CD4-positive, alpha-beta T cell (primary cell): ENCODE measurements around the gene SCIN. TPM values are rescaled to one million over a fixed set of nuclear protein-coding genes. Genes with fewer than 3 reads are reported as not detected.
"Not testable (repeated sequence)": the region's sequence is repeated elsewhere in the genome, so short reads cannot be mapped to it uniquely, and the experiment has no call there.

Source experiments
- ATAC-seq: fragments of 200-7000 bp; cut with Tn5 transposase; one replicate; pipeline ENCODE4 v1.10.0; 2022; ENCODE audit warnings: mild to moderate bottlenecking; ENCODE audit not compliant: poor library complexity
- CTCF ChIA-PET: fragments of 350-600 bp; sonication (Branson Sonifier 250); formaldehyde crosslinking; loops from one replicate; lab custom pipeline; 2021; ENCODE audit warnings: antibody characterized with exemption, inconsistent platforms; lab: Charles Lee
- POLR2A ChIA-PET: fragments of 350-600 bp; sonication (Branson Sonifier 250); formaldehyde crosslinking; loops from one replicate; lab custom pipeline; 2021; ENCODE audit warnings: antibody characterized with exemption, inconsistent platforms; lab: Charles Lee
- DNase-seq, 14 experiments: peaks; one replicate each; pipeline ENCODE4 v3.0.0-alpha.2; 2013 to 2020; ENCODE audit warnings: mixed read lengths in 2 of 14
- H3K27ac ChIP-seq, 2 donors: one replicate each; pipeline versions ENCODE4 v1.5.1 to v1.7.0; 2013; ENCODE audit warnings: low read length in 2 of 2, low read depth in 1 of 2, mild to moderate bottlenecking in 1 of 2
- H3K27me3 ChIP-seq, 2 experiments: 1 replicate in 1 of 2; 2 replicates in 1 of 2; pipeline versions ENCODE4 v1.6.1 to v1.7.0; 2013; ENCODE audit warnings: low read length in 2 of 2, control low read depth in 1 of 2, mild to moderate bottlenecking in 1 of 2, moderate library complexity in 1 of 2; ENCODE audit not compliant: insufficient read depth in 2 of 2, control insufficient read depth in 1 of 2
- H3K36me3 ChIP-seq: one replicate; pipeline ENCODE4 v1.6.1; 2013; ENCODE audit warnings: low read length, control low read depth; ENCODE audit not compliant: insufficient read depth
- H3K4me1 ChIP-seq: one replicate; pipeline ENCODE4 v1.6.1; 2013; ENCODE audit warnings: low read length, control low read depth; ENCODE audit not compliant: insufficient read depth
- H3K4me3 ChIP-seq: one replicate; pipeline ENCODE4 v1.5.1; 2013; ENCODE audit warnings: mild to moderate bottlenecking, low read length, moderate library complexity
- H3K9me3 ChIP-seq, 2 experiments: 1 replicate in 1 of 2; 2 replicates in 1 of 2; pipeline versions ENCODE4 v1.6.1 to v1.7.0; 2013; ENCODE audit warnings: low read length in 2 of 2, mild to moderate bottlenecking in 2 of 2, control low read depth in 1 of 2, moderate library complexity in 1 of 2; ENCODE audit not compliant: control insufficient read depth in 1 of 2, insufficient read depth in 1 of 2
- H3K27ac Mint-ChIP-seq: one replicate; pipeline ENCODE4 v1.8.0; 2020; ENCODE audit warnings: mixed read lengths
- H3K27me3 Mint-ChIP-seq: one replicate; pipeline ENCODE4 v1.8.0; 2021; ENCODE audit warnings: mixed read lengths
- H3K36me3 Mint-ChIP-seq: one replicate; pipeline ENCODE4 v1.8.0; 2021; ENCODE audit warnings: low read depth, mixed read lengths
- H3K4me1 Mint-ChIP-seq: one replicate; pipeline ENCODE4 v1.8.0; 2021; ENCODE audit warnings: low read depth, mixed read lengths
- H3K4me3 Mint-ChIP-seq: one replicate; pipeline ENCODE4 v1.8.0; 2020; ENCODE audit warnings: mild to moderate bottlenecking, mixed read lengths
- H3K9me3 Mint-ChIP-seq: one replicate; pipeline ENCODE4 v1.8.0; 2020; ENCODE audit warnings: mixed read lengths
- CTCF ChIP-seq: fragments of 200-600 bp; IDR thresholded peaks from one replicate; pipeline ENCODE4 v1.8.0; 2022; ENCODE audit warnings: antibody characterized with exemption, mild to moderate bottlenecking
- intact Hi-C, 2 experiments: fragments of 100-400 bp; cut with DNase I in 1 of 2; cut with micrococcal nuclease in 1 of 2; formaldehyde crosslinking; loops; one replicate each; pipeline versions ENCODE4 v1.15.1 to v1.9.0; 2023 to 2025; cut with DNase I, micrococcal nuclease
- polyA plus RNA-seq, 2 donors: library from polyadenylated mRNA; unstranded; fragments of 120-200 nt; gene quantifications; one replicate each; pipeline ENCODE4 v1.2.1, GENCODE V29; 2013
- total RNA-seq, 174 experiments: library from RNA in 2 of 174; stranded (reverse) in 2 of 174; gene quantifications; one replicate each; pipeline ENCODE4 v1.2.3 and lab custom pipeline; 2021 to 2026

SCIN gene
- under 1 TPM in 1 of 2 experiments, not detected in 1; 0.08 TPM for total RNA-seq
- polyA plus RNA-seq (2013, experiment 1 of 2): 0.18 TPM
- 0.11 TPM for polyA plus RNA-seq (2013, experiment 2 of 2)
- 0 to 1.7 (median 0.27) reads per million in 172 experiments for total RNA-seq (lab: John Stamatoyannopoulos, UW)

DNA sequence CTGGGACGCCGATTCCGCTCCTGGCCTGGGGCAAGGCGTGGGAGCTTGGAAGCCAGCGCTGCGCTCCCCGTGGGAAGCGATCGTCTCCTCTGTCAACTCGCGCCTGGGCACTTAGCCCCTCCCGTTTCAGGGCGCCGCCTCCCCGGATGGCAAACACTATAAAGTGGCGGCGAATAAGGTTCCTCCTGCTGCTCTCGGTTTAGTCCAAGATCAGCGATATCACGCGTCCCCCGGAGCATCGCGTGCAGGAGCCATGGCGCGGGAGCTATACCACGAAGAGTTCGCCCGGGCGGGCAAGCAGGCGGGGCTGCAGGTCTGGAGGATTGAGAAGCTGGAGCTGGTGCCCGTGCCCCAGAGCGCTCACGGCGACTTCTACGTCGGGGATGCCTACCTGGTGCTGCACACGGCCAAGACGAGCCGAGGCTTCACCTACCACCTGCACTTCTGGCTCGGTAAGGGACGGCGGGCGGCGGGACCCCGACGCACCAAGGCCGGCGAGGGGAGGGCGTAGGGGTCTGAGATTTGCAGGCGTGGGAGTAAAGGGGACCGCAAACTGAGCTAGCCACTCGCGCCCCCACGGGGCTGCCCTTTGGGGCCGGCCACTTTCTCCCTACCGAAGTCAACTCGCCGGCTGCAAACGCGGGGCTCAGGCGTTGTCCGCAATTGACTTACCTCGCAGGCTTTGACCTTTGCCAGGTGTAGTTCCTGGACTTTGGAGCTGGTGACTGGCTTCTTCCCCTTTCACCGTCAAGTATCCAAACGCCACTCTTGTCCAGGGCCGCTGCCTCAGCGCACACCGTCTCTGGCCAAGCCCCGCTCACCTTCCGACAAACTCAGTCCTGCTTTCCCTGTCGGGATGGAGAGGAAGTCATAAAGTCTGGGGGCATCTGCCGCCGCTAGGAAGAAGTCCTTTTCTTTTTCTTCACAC lies at the start of gene SCIN:
SCIN (plus strand) TSS at position 187 of the 928 bp plus-strand sequence; CDS start at position 254, 67 bp downstream.
- DNase-seq: peak in 5 of 14 experiments; percentile 5 to 58 (median 24)
- Mint-ChIP-seq H3K36me3 (no peaks in the 10 kb centered on the region), H3K27ac (no peak within 1 kb of the TSS), H3K4me3 (peak within 1 kb of the TSS; percentile 88), H3K4me1 (peaks cover 11% of the 10 kb centered on the region), H3K27me3 (peaks cover 58% of the 10 kb centered on the region), H3K9me3 (no peaks in the 10 kb centered on the region)
- peaks cover 0 to 10% of the 10 kb centered on the region in 2 experiments for H3K9me3 ChIP-seq
- H3K27me3 ChIP-seq: peaks cover 24 to 39% of the 10 kb centered on the region in 2 experiments
- intact Hi-C loops: no loop called here
- no peaks in the 10 kb centered on the region for H3K36me3 ChIP-seq
- no peak within 1 kb of the TSS for H3K27ac ChIP-seq
- peak; percentile 66 for ATAC-seq
- POLR2A ChIA-PET: interaction anchor here (0.8 kb wide), 1 partner anchor 117 kb away, joined by 3 read pairs; the partner anchor contains the start of gene ARL4A
- CTCF ChIA-PET: no interaction called here
- peak within 1 kb of the TSS; percentile 49 for H3K4me3 ChIP-seq
- peaks cover 19% of the 10 kb centered on the region for H3K4me1 ChIP-seq
- no peak for TF ChIP-seq CTCF

DNA sequence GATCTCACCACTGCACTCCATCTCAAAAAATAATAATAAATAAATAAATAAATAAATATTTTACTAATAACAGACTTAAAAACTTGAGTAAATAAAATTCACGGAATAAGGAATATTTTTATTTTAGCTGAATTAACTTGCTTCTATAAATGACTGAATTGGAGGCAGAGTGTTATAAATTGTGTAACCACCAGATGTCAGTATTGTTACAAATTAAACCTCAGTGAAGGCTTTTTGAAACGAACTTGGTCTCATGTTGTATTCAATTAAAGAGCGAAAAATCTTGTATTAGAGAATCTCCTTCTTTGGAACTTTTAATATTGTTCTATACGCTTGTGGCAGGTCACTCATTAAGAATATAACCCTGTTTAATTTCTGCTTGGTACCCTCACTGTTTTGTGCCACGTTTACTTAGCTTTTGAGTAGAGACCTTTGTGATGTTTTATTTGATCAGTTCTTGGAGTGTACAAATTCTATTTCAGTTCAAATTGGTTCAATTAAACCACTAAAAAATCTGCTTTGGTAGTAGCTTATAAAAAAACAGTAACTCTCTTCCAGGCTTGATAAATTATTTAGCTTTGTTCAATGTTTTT lies 45.6 kb upstream of the SCIN start:
- Histone ChIP-seq H3K4me1 (no peaks in the 10 kb centered on the region), H3K27me3 (peaks cover 0 to 12% of the 10 kb centered on the region in 2 experiments), H3K4me3 (no peak overlapping the region), H3K27ac (no peak overlapping the region), H3K9me3 (no peaks in the 10 kb centered on the region), H3K36me3 (no peaks in the 10 kb centered on the region)
- peak in 3 of 14 experiments; percentile 43 to 60 (median 54) for DNase-seq
- peak; percentile 80 for TF ChIP-seq CTCF
- intact Hi-C loops: loop anchor here (2.0 to 10.0 kb wide), 4 partner anchors 160 to 1932 kb away; partner anchors contain the start of gene ARL4A (in 2 of the 2)
- POLR2A ChIA-PET: no interaction called here
- H3K27ac Mint-ChIP-seq: no peak overlapping the region
- no peaks in the 10 kb centered on the region for H3K9me3 Mint-ChIP-seq
- CTCF ChIA-PET: interaction anchor here (0.9 to 1.2 kb wide), 4 partner anchors 8 to 737 kb away, joined by 3 to 5 read pairs (median 4); no protein-coding TSS in a partner anchor
- H3K36me3 Mint-ChIP-seq: no peaks in the 10 kb centered on the region
- ATAC-seq: no peak
- H3K4me3 Mint-ChIP-seq: no peak overlapping the region
- H3K27me3 Mint-ChIP-seq: peaks cover 38% of the 10 kb centered on the region
- H3K4me1 Mint-ChIP-seq: no peaks in the 10 kb centered on the region

- intact Hi-C loops: loop anchor here (5.0 to 10.0 kb wide), 3 partner anchors 158 to 1931 kb away; partner anchors contain the start of gene ARL4A (in 2 of the 2)
- not testable (repeated sequence) for H3K27ac Mint-ChIP-seq
- CTCF ChIA-PET: interaction anchor here (1.2 kb wide), 1 partner anchor 97 kb away, joined by 3 read pairs; no protein-coding TSS in a partner anchor
These were observed 43.8 kb upstream of the SCIN start for GRCh38 chr7:12526693-12527092.

DNA sequence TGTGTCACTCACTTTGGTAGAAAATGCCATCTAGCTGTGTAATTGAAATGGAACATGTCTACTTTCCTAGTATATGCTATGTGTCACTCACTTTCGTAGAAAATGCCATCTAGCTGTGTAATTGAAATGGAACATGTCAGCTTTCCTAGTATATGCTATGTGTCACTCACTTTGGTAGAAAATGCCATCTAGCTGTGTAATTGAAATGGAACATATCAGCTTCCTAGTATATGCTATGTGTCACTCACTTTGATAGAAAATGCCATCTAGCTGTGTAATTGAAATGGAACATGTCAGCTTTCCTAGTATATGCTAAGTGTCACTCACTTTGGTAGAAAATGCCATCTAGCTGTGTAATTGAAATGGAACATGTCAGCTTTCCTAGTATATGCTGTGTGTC lies 42.9 kb upstream of the SCIN start:
- H3K36me3 ChIP-seq, H3K4me1 Mint-ChIP-seq, H3K4me1 ChIP-seq, H3K27me3 ChIP-seq, H3K36me3 Mint-ChIP-seq, ATAC-seq, H3K4me3 Mint-ChIP-seq, H3K27ac Mint-ChIP-seq, H3K9me3 Mint-ChIP-seq, H3K9me3 ChIP-seq, H3K27ac ChIP-seq, CTCF ChIA-PET, DNase-seq, H3K4me3 ChIP-seq: not testable (repeated sequence)
- POLR2A ChIA-PET: interaction anchor here (0.6 kb wide), 1 partner anchor 144 kb away, joined by 3 read pairs; no protein-coding TSS in a partner anchor
- H3K27me3 Mint-ChIP-seq: peaks cover 45% of the 10 kb centered on the region
- intact Hi-C loops: loop anchor here (5.0 to 10.0 kb wide), 3 partner anchors 157 to 1930 kb away; partner anchors contain the start of gene ARL4A (in 2 of the 2)

More at GRCh38 chr7:12526693-12527092, 43.8 kb upstream of the SCIN start:
- POLR2A ChIA-PET, H3K4me3 Mint-ChIP-seq, H3K36me3 Mint-ChIP-seq, ATAC-seq, DNase-seq, H3K4me1 Mint-ChIP-seq, H3K36me3 ChIP-seq, H3K9me3 Mint-ChIP-seq, H3K27me3 ChIP-seq, H3K4me1 ChIP-seq, H3K27ac ChIP-seq, H3K9me3 ChIP-seq, H3K4me3 ChIP-seq: not testable (repeated sequence)
- peaks cover 47% of the 10 kb centered on the region for H3K27me3 Mint-ChIP-seq
